ENCODE measurements around the gene CEACAM16. TPM values are rescaled to one million over a fixed set of nuclear protein-coding genes. Genes with fewer than 3 reads are reported as not detected.

The CEACAM16 gene
- polyA plus RNA-seq, 1 donor (not counting 4 experiments of a cell fraction or from before 2014, with no cell fraction given), result not detected

GRCh38 chr19:44753932-44754749, 55.2 kb downstream of the CEACAM16 start:
- Histone ChIP-seq H4K20me1 (ENCODE audit: control insufficient read depth, extremely low read depth, insufficient read depth, low read length) (no peaks in the 10 kb centered on the region), H3K9me3 (ENCODE audit: control insufficient read depth, low read depth, low read length) (no peaks in the 10 kb centered on the region), H3K4me1 (ENCODE audit: control insufficient read depth, extremely low read depth, insufficient read depth, low read length) (peaks cover 35% of the 10 kb centered on the region), H2AFZ (ENCODE audit: control insufficient read depth, low read length) (peak overlapping the region; percentile 6), H3K9me1 (ENCODE audit: control insufficient read depth, extremely low read depth, insufficient read depth, low read length) (peaks cover 4% of the 10 kb centered on the region), H3K4me2 (ENCODE audit: control insufficient read depth, extremely low read depth, insufficient read depth, low read depth, low read length) (peak overlapping the region; percentile 93), H3K27me3 (ENCODE audit: control insufficient read depth, extremely low read depth, insufficient read depth, low read length) (no peaks in the 10 kb centered on the region), H3K27ac (ENCODE audit: control insufficient read depth, insufficient read depth, low read length) (peak overlapping the region; percentile 83), H3K4me3 (ENCODE audit: control insufficient read depth in 2 of 3, extremely low read depth in 1 of 3, insufficient read depth in 2 of 3, low read depth in 1 of 3, low read length in 3 of 3) (peak overlapping the region; percentile 28 to 62 (median 58)), H3K9ac (ENCODE audit: control insufficient read depth, extremely low read depth, insufficient read depth, low read length) (peak overlapping the region; percentile 77), H3K36me3 (ENCODE audit: control insufficient read depth in 2 of 2, extremely low read depth in 1 of 2, insufficient read depth in 2 of 2, low read length in 2 of 2) (peaks cover 24 to 27% of the 10 kb centered on the region in 2 experiments), H3K79me2 (ENCODE audit: control insufficient read depth, insufficient read depth, low read length) (peaks cover 13% of the 10 kb centered on the region)
- dilution Hi-C loops (cut with MboI; ENCODE audit: extremely low pct_ligation_motif_present, low sequenced_read_pairs), result no loop called here
- no peak for TF ChIP-seq CTCF (optimal IDR thresholded peaks at IDR 0.05 in 1 of 3, IDR thresholded peaks at IDR 0.05 in 1 of 3, conservative IDR thresholded peaks at IDR 0.05 in 1 of 3; ENCODE audit: extremely low read depth in 1 of 3, insufficient read depth in 2 of 3, low read length in 3 of 3)
- no peak for TF ChIP-seq EZH2 (IDR thresholded peaks at IDR 0.05; ENCODE audit: low read length)
- no peak for FAIRE-seq
- no peak for DNase-seq (ENCODE audit: low read depth, low spot score)

GRCh38 chr19:44754750-44755080, 55.8 kb downstream of the CEACAM16 start:
- H3K9me1 ChIP-seq (ENCODE audit: control insufficient read depth, extremely low read depth, insufficient read depth, low read length), result peaks cover 2% of the 10 kb centered on the region
- peaks cover 30% of the 10 kb centered on the region for H3K4me1 ChIP-seq (ENCODE audit: control insufficient read depth, extremely low read depth, insufficient read depth, low read length)
- H3K9me3 ChIP-seq (ENCODE audit: control insufficient read depth, low read depth, low read length), result no peaks in the 10 kb centered on the region
- H3K27ac ChIP-seq (ENCODE audit: control insufficient read depth, insufficient read depth, low read length), result peak overlapping the region; percentile 83
- H3K4me3 ChIP-seq (ENCODE audit: control insufficient read depth in 2 of 3, extremely low read depth in 1 of 3, insufficient read depth in 2 of 3, low read depth in 1 of 3, low read length in 3 of 3), result peak overlapping the region; percentile 28 to 62 (median 58)
- no peaks in the 10 kb centered on the region for H4K20me1 ChIP-seq (ENCODE audit: control insufficient read depth, extremely low read depth, insufficient read depth, low read length)
- DNase-seq (ENCODE audit: low read depth, low spot score) (no peak), FAIRE-seq (no peak)
- peaks cover 24 to 27% of the 10 kb centered on the region in 2 experiments for H3K36me3 ChIP-seq (ENCODE audit: control insufficient read depth in 2 of 2, extremely low read depth in 1 of 2, insufficient read depth in 2 of 2, low read length in 2 of 2)
- H3K79me2 ChIP-seq (ENCODE audit: control insufficient read depth, insufficient read depth, low read length), result peaks cover 7% of the 10 kb centered on the region
- H3K9ac ChIP-seq (ENCODE audit: control insufficient read depth, extremely low read depth, insufficient read depth, low read length), result peak overlapping the region; percentile 77
- TF ChIP-seq EZH2 (IDR thresholded peaks at IDR 0.05; ENCODE audit: low read length), result no peak
- TF ChIP-seq CTCF (optimal IDR thresholded peaks at IDR 0.05 in 1 of 3, IDR thresholded peaks at IDR 0.05 in 1 of 3, conservative IDR thresholded peaks at IDR 0.05 in 1 of 3; ENCODE audit: extremely low read depth in 1 of 3, insufficient read depth in 2 of 3, low read length in 3 of 3), result no peak
- no peaks in the 10 kb centered on the region for H3K27me3 ChIP-seq (ENCODE audit: control insufficient read depth, extremely low read depth, insufficient read depth, low read length)
- dilution Hi-C loops (cut with MboI; ENCODE audit: extremely low pct_ligation_motif_present, low sequenced_read_pairs), result no loop called here
- H2AFZ ChIP-seq (ENCODE audit: control insufficient read depth, low read length), result no peak overlapping the region
- H3K4me2 ChIP-seq (ENCODE audit: control insufficient read depth, extremely low read depth, insufficient read depth, low read depth, low read length), result peak overlapping the region; percentile 93
